Activated CD4-positive, alpha-beta T cell treated with anti-CD3 and anti-CD28 coated beads, Interleukin-2, amount 50 U/mL, for 4 hours (primary cell): ENCODE data around the gene CTBP1.

Experiments
- DNase-seq, 2 experiments: peaks; one replicate each; pipeline ENCODE4 v3.0.0-alpha.2; 2020

Gene CTBP1

GRCh38 chr4:1279253-1279652, 30.3 kb upstream of the CTBP1 start:
- no peak for DNase-seq

DNA sequence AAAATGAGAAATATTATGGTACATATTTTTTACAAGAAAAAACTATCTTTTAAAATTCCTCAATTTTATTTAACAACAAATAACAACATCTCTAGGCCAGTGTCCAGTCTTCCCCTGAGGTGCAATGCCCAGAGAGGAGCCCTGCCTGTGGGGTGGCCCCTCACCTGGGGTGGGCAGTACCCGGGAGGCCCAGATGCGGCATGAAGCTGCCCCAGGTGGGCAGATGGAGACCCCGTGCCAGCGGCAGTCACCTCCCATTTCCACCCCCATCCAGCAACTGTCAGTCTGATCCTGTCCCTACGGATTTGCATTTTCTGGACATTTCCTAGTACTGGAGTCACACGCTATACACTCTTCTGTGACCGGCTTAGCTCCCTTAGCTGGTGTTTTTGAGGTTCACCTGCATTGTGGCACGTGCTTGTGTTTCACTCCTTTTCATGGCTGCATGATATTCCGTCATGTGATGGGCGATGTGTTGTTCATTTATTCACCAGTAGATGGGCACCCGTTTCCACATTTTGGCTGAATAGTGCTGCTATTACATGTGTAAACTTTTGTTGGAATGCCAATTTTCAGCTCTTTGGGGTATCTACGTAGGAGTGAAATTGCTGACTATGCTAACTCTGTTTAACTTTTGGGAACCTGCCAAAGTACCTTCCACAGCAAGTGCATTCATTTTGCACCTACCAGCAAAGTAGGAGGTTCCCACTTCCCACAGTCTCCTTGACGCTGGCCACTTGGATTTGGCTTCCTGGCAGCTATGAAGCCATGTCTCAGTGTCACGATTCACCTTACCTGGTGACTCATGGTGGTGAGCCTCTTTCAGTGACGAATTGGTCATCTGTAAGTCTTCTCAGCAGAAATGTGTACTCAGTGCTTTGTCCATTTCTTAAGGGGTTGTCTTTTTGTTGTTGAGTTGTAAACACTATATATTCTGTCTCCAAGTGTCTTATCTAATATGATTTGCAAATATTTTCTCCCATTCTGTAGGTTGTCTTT, 29.0 kb upstream of the CTBP1 start:
- DNase-seq, result no peak

DNA sequence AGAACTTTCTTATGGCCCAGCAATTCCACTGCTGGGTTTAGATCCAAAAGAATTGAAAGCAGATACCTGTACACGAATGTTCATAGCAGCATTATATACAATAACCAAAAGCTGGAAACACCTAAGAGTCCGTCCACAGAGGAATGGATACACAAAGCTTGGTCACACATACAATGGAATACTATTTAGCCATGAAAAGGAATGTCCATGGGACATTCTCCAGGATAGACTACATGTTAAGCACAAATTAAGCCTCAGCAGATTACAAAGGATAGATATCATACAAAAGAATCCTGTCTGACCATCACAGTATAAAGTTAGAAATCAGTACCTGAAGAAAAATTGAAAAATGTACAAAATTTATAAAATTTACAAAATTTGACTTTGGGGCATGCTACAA, 28.1 kb upstream of the CTBP1 start:
- no peak for DNase-seq

- DNase-seq, result no peak
These were observed 25.9 kb upstream of the CTBP1 start for GRCh38 chr4:1274871-1275270.

DNA sequence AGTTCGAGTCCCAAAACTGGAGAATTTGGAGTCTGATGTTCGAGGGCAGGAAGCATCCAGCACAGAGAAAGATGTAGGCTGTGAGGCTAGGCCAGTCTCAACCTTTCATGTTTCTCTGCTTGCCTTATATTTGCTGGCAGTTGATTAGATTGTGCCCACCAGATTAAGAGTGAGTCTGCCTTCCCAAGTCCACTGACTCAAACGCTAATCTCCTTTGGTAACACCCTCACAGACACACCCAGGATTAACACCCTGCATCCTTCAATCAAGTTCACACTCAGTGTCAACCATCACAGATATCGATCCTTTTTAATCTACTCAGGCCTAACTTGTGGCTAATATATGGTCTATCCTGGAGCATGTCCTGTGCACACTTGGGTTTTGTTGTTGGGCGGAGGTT, 22.8 kb upstream of the CTBP1 start:
- no peak for DNase-seq

GRCh38 chr4:1269209-1269608, 20.3 kb upstream of the CTBP1 start:
- DNase-seq, result no peak

- DNase-seq, result no peak
These were observed 18.2 kb upstream of the CTBP1 start for GRCh38 chr4:1266881-1267763.

- DNase-seq, result no peak
These were observed 16.4 kb upstream of the CTBP1 start for GRCh38 chr4:1265351-1265750.

GRCh38 chr4:1264942-1265341, 16.0 kb upstream of the CTBP1 start:
- DNase-seq, result no peak

DNA sequence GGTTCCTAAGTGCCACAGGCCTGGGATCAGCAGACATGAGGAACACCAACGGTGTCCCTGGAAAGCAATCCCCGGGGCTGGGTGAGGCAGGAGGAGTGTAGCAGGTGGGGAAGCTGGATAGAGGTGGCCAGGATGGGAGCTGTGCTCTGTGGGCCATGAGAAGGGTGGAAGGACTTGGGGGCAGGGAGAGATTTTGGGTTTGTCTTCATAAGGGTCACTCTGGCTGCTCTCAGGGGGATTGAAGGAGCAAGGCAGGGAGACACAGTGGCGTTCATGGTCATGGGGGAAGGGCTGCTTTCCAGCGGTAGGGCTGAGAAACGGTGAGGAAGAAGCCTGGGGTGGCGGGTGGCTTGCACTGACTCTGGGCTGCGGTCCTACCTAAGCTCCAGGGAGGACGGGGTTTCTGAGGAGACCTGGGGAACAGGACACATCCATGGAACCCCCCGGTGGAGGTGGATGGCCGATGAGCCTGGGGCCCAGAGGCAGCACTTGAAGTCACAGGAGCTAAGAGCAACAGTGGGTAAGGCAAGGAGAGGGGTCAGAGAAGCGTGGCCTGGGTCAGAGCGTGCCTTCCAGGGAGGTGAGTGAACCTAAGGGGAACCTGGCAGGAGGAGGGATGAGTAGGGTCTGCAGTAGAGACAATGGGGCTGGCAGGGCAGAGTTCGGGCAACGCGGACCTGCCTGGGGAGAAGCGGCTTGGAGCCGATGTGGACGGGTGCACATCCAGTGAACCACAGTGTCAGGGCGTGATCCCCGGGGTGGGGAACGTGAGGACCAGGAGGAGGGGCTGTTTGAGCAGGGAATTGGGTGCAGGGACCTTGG, 12.4 kb upstream of the CTBP1 start:
- no peak for DNase-seq

DNA sequence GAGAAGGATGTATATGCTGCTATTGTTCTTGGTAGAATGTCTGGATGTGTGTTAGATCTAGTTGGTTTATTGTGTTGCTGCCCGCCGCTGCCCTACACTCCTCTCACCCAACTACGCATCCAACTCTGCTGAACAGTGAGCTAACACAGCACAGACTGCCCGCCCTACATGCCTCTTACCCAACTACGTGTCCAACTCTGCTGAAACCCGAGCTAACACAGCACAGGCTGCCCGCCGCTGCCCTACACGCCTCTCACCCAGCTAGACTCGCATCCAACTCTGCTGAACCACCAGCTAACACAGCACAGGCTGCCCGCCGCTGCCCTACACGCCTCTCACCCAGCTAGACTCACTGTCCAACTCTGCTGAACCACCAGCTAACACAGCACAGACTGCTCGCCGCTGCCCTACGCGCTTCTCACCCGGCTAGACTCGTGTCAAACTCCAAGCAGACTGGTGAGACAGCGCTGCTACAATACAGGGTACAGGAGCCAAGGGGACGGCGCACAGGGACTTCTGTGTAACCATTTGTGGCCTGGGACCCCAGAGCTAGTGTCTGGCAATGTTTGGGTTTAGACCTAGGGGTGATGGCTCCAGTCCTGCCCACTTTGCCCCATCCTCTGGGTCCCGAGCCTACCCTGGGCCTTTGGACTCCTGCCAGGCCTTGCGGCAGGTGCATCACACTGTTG, 11.6 kb upstream of the CTBP1 start:
- no peak for DNase-seq

- no peak for DNase-seq
These were observed 11.0 kb upstream of the CTBP1 start for GRCh38 chr4:1259966-1260365.

GRCh38 chr4:1258457-1258856, 9.5 kb upstream of the CTBP1 start:
- no peak for DNase-seq

DNA sequence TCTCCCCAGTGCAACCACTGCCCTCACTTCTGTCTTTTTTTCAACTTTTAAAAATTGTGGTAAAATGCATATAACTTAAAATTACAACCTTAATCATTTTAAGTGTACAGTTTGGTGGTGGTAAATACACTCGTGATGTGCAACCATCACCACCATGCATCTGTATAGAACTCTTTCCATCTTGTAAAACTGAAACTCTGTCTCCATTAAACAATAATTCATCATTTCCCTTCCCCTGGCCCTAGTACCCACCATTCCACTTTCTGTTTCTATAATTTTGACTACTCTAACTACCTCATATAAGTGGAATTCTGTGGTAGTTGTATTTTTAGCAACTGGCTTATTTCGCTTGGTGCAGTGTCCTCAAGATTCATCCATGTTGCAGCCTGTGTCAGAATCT, 6.8 kb upstream of the CTBP1 start:
- no peak for DNase-seq

DNA sequence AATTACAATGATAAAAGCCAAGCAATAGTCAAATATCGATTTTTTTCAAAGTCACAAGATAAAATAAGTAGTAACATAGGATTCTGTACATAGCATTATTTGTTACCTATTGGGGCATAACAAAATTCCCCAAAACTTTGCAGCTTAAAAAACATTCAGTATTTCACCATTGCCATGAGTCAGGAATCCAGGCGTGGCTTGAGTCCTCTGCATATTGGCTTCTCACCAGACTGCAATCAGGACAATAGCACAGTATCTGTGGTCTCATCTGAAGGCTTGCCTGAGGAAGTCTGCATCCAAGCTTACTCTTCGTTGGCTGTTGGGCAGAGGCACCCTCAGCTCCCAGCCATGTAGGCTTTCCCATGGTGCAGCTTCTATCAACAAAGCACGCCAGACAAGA, 6.2 kb upstream of the CTBP1 start:
- no peak for DNase-seq

DNA sequence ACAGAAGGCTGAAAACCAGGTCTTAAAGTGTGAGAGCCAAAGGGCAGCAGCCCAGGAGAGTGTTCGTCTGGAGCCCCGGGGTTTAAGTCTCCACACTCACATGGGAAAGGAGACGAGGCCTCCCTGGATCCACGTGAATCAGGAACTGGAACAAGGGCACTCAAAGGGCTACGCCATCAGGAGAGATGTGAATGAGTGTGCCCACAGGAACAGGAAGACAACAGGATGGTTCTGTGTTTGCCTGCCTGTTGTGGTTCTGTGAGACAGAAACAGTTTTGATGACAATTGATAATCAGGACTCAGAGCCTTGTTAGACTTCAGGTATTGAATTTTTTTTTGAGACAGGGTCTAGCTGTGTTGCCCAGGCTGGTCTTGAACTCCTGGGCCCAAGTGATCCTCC, 4.9 kb upstream of the CTBP1 start:
- DNase-seq, result no peak

GRCh38 chr4:1252928-1253492, 4.1 kb upstream of the CTBP1 start:
- DNase-seq, result no peak

- no peak for DNase-seq
These were observed 2.8 kb upstream of the CTBP1 start for GRCh38 chr4:1251773-1252066.

GRCh38 chr4:1250921-1251772, 2.2 kb upstream of the CTBP1 start:
- no peak for DNase-seq

- no peak for DNase-seq
These were observed 1.5 kb upstream of the CTBP1 start for GRCh38 chr4:1250527-1250812.

GRCh38 chr4:1249731-1250526, 999 bp upstream of the CTBP1 start:
- DNase-seq, result peak; percentile 40
